HepG2 (cell line): ENCODE results near the gene CCDC197. TPM values are rescaled to one million over a fixed set of nuclear protein-coding genes. Genes with fewer than 3 reads are reported as not detected.

Experiments used
- GATAD2A ChIP-seq: IDR thresholded peaks from 2 replicates; pipeline ENCODE4 v1.6.1; 2016
- HNF1A ChIP-seq, 2 experiments: sonication (generic) in 1 of 2; formaldehyde crosslinking in 1 of 2; IDR thresholded peaks; 2 replicates each; pipeline versions ENCODE4 v1.4.0 to v1.6.1; 2016 to 2020; ENCODE audit warnings: borderline replicate concordance in 1 of 2, low read depth in 1 of 2, mild to moderate bottlenecking in 1 of 2, missing genetic modification reagents in 1 of 2
- HOXA9 ChIP-seq: sonication (generic); formaldehyde crosslinking; IDR thresholded peaks from 2 replicates; pipeline ENCODE4 v1.8.1; 2022; ENCODE audit warnings: missing genetic modification reagents, mild to moderate bottlenecking, moderate library complexity, borderline replicate concordance
- PPARG ChIP-seq: conservative IDR thresholded peaks from 2 replicates; pipeline ENCODE4 v1.6.1; 2016; ENCODE audit warnings: missing biosample characterization, missing genetic modification reagents
- SAP130 ChIP-seq: IDR thresholded peaks from 2 replicates; pipeline ENCODE4 v1.6.1; 2016; ENCODE audit warnings: low read depth
- SMAD1 ChIP-seq: sonication (generic); formaldehyde crosslinking; IDR thresholded peaks from 2 replicates; pipeline ENCODE4 v1.4.0; 2020; ENCODE audit warnings: missing genetic modification reagents, low read depth, mild to moderate bottlenecking, borderline replicate concordance
- SNAPC4 ChIP-seq: sonication (generic); formaldehyde crosslinking; IDR thresholded peaks from 2 replicates; pipeline ENCODE4 v1.4.0; 2020; ENCODE audit warnings: mild to moderate bottlenecking, missing genetic modification reagents
- ZBTB8A ChIP-seq: sonication (generic); formaldehyde crosslinking; IDR thresholded peaks from 2 replicates; pipeline ENCODE4 v1.4.0; 2020; ENCODE audit warnings: mild to moderate bottlenecking, low read depth, missing genetic modification reagents, borderline replicate concordance
- ZNF138 ChIP-seq: sonication (generic); formaldehyde crosslinking; IDR thresholded peaks from 2 replicates; pipeline ENCODE4 v1.5.0; 2020; ENCODE audit warnings: mild to moderate bottlenecking, low read depth, missing genetic modification reagents
- ZNF260 ChIP-seq: sonication (generic); formaldehyde crosslinking; IDR thresholded peaks from 2 replicates; pipeline ENCODE4 v1.4.0; 2020; ENCODE audit warnings: missing genetic modification reagents, low read depth, mild to moderate bottlenecking, borderline replicate concordance
- ZNF530 ChIP-seq: sonication (generic); formaldehyde crosslinking; IDR thresholded peaks from 2 replicates; pipeline ENCODE4 v1.5.0; 2020; ENCODE audit warnings: low read depth, mild to moderate bottlenecking, missing genetic modification reagents
- ZNF614 ChIP-seq: IDR thresholded peaks from 2 replicates; pipeline ENCODE4 v1.6.1; 2018; ENCODE audit warnings: missing biosample characterization, missing genetic modification reagents, inconsistent platforms, borderline replicate concordance
- ZNF850 ChIP-seq: sonication (generic); formaldehyde crosslinking; conservative IDR thresholded peaks from 2 replicates; pipeline ENCODE4 v1.9.0; 2021; ENCODE audit warnings: mild to moderate bottlenecking, missing genetic modification reagents
- polyA plus RNA-seq, 8 experiments: library from polyadenylated mRNA; depleted of rRNA in 3 of 8; stranded (reverse) in 7 of 8; unstranded in 1 of 8; fragments of >200 nt; fragmentation: Illumina TruSeq in 4 of 8; extraction: Trizol in 4 of 8; gene quantifications; 2 replicates each; pipeline versions ENCODE4 v1.2.1 to v1.2.3, GENCODE V29; 2011 to 2016; ENCODE audit warnings: low read depth in 4 of 8, missing spikeins in 1 of 8, mixed read lengths in 1 of 8; ENCODE audit not compliant: insufficient read depth in 1 of 8
- total RNA-seq, 5 experiments: library from RNA; depleted of rRNA; stranded (reverse); fragments of >200 nt; fragmentation: Illumina TruSeq; extraction: Trizol; gene quantifications; 2 replicates each; pipeline ENCODE4 v1.2.3, GENCODE V29; 2016; ENCODE audit warnings: low read depth in 1 of 5
- TF ChIP-seq, protein P1 (sequence below): IDR thresholded peaks from 2 replicates; pipeline ENCODE4 v1.6.1; 2016; ENCODE audit warnings: missing biosample characterization, missing genetic modification reagents, low read depth

The CCDC197 gene
- total and polyA plus RNA-seq, 2 of the 13 experiments (the other 11 are each of a cell fraction or from before 2014, with no cell fraction given): 0.11 to 0.13 TPM

DNA sequence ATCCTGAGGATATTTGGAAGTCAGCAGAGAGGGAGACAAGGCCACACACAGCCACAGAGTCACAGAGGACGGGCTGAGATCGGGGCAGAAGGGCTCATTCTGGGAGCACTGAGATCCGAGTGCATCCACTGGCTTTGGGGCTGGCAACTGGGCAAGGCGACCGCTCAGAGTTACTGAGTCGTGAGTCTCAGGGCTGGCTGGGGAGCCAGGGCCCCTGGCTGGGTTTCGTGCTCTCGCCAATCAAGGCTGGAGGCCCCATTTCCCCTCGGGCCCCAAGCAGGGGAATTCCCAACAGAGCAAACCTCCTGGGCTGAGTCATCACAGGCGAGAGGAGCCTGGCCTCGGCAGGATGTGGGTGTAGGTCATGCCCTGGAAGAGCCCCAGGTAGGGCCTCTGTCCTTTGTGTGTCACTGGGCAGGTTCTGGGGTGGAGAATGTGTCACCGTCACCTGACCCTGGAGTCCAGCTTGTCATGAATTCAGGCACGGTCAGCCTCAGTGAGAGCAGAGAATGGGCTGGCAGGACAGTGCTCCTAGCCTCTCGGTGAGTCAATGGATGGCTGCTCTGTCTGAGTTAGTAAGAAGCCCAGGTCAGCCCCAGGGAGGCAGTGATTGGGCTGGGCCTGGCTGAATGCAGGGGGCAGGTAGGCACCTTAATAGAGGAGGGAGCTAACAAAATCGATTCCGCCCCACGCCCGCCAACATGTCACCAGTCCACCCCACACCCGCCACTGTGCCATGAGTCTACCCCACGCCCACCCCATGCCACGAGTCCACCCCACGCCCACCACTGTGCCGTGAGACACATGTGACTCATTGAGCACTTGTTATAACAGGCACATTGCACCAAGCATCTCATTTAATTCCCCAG lies 37.6 kb upstream of the CCDC197 start (continued):
- TF ChIP-seq HNF1A (IDR thresholded peaks at IDR 0.05; ENCODE audit: low read depth) (peak; percentile 73), HNF1A (CRISPR knock-in tag; IDR thresholded peaks at IDR 0.05; ENCODE audit: borderline replicate concordance) (peak; percentile 84; the same call in 1 of the 2 replicates), GATAD2A (CRISPR knock-in tag) (peak; percentile 90), PPARG (CRISPR knock-in tag) (peak; percentile 91), SAP130 (CRISPR knock-in tag) (peak; percentile 94), ZNF614 (CRISPR knock-in tag) (peak; percentile 95; the same call in 1 of the 2 replicates), ZBTB8A (CRISPR knock-in tag) (no peak), ZNF530 (CRISPR knock-in tag) (no peak), ZNF850 (CRISPR knock-in tag) (no peak), HOXA9 (CRISPR knock-in tag) (no peak), ZNF138 (CRISPR knock-in tag) (no peak), SNAPC4 (CRISPR knock-in tag) (peak; percentile 69; the same call in 1 of the 2 replicates), ZNF260 (CRISPR knock-in tag) (no peak), SMAD1 (CRISPR knock-in tag) (no peak)
- TF ChIP-seq, protein P1, sequence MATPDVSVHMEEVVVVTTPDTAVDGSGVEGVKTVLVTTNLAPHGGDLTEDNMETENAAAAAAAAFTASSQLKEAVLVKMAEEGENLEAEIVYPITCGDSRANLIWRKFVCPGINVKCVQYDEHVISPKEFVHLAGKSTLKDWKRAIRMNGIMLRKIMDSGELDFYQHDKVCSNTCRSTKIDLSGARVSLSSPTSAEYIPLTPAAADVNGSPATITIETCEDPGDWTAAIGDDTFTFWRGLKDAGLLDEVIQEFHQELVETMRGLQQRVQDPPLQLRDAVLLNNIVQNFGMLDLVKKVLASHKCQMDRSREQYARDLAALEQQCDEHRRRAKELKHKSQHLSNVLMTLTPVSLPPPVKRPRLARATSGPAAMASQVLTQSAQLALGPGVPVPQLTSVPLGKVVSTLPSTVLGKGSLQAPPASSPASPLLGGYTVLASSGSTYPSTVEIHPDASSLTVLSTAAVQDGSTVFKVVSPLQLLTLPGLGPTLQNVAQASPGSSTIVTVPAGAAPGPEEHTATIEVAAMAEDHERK (CRISPR knock-in tag): no peak
